GM12874 (cell line): Measurements from ENCODE around the gene CHTF18.

ENCODE experiments used
- TF ChIP-seq, protein P1 (sequence below): IDR thresholded peaks from 2 replicates; pipeline ENCODE4 v1.5.1; 2011; ENCODE audit warnings: low read depth, mild to moderate bottlenecking, control low read depth, low read length, moderate library complexity; ENCODE audit not compliant: insufficient read depth

CHTF18 gene

DNA sequence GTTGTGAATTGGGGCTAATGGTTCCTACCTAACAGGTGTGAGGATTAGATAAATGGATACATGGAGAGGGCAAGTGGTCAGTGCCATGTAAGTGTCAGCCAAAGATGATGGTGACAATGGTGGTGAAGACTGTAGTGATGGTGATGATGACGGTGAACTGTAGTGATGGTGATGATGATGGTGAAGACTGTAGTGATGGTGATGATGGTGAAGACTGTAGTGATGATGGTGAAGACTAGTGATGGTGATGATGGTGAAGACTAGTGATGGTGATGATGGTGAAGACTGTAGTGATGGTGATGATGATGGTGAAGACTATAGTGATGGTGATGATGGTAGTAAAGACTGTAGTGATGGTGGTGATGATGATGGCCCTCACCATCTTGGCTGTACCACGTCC is 30.2 kb downstream of the CHTF18 start:
- TF ChIP-seq, protein P1, sequence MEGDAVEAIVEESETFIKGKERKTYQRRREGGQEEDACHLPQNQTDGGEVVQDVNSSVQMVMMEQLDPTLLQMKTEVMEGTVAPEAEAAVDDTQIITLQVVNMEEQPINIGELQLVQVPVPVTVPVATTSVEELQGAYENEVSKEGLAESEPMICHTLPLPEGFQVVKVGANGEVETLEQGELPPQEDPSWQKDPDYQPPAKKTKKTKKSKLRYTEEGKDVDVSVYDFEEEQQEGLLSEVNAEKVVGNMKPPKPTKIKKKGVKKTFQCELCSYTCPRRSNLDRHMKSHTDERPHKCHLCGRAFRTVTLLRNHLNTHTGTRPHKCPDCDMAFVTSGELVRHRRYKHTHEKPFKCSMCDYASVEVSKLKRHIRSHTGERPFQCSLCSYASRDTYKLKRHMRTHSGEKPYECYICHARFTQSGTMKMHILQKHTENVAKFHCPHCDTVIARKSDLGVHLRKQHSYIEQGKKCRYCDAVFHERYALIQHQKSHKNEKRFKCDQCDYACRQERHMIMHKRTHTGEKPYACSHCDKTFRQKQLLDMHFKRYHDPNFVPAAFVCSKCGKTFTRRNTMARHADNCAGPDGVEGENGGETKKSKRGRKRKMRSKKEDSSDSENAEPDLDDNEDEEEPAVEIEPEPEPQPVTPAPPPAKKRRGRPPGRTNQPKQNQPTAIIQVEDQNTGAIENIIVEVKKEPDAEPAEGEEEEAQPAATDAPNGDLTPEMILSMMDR: no peak

DNA sequence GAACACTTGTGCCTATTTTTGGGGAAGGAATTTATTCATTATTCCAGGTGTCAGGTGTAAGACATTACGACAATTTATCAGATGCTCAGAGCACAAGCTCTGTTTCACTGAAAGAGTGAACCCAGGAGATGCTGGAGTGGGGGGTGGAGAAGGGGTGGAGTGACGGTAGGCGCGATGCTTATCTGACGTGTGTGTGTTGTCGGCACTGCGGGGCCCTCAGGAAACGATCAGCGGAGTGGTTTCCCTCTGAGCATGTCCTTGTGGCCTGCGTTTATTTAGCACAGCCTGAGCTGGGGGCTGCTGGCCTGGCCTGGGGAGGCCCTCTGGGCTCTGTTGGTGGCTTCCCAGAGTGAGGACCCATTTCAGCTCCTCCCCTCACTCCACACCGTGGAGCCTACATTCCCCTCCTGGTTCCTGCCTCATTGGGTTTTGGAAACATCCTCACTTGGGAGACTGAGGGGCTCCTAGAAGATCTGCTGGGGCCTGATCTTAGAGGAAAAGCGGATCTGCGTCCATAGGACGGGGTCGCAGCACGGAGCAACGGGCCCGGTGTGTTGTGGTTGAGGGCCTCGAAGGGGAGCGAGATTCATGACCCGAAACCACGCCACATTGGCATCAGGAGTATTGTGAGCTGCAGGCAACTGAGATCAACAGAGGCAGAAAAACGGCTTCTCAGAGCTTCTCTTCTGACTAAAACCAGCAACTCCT is 31.1 kb downstream of the CHTF18 start:
- TF ChIP-seq, protein P1: no peak

DNA sequence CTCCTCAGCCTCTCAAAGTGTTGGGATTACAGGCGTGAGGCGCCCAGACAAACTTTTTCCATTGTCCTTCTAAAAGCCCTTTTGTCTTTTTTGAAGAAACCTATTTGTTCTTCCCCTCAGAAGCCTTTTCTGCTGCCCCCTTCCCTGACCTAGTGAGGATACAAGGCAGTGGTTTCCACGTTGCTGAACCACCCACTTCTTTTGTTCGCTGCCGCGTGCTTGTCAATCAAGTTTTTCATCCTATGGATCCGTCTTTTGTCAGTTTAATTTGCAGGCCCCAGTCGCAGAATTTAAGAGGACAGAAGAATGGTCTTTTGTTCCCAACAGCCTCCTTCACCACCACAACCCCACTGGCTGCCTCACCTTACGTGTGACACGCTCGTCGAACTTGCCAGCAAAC is 32.3 kb downstream of the CHTF18 start:
- TF ChIP-seq, protein P1: no peak

DNA sequence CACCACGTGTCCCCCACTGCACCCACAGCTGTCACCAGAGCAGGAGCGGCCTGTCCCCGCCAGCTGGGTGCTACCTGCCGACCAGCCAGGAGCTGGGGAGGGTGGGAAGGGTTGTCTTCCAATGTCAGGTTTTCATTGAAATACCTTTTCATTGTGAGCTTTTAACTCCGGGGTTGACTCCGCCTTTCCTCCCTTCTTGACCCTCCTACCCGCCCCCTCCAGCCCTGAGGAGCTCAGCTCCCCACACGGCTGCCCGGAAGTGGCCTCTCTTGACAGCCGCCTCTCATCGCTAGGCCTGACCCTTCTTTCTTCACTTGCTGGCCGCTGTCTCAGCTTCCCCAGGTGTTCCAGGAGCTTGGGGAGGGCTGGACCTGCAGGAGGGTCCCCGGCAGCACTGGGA is 33.3 kb downstream of the CHTF18 start:
- TF ChIP-seq, protein P1: no peak

DNA sequence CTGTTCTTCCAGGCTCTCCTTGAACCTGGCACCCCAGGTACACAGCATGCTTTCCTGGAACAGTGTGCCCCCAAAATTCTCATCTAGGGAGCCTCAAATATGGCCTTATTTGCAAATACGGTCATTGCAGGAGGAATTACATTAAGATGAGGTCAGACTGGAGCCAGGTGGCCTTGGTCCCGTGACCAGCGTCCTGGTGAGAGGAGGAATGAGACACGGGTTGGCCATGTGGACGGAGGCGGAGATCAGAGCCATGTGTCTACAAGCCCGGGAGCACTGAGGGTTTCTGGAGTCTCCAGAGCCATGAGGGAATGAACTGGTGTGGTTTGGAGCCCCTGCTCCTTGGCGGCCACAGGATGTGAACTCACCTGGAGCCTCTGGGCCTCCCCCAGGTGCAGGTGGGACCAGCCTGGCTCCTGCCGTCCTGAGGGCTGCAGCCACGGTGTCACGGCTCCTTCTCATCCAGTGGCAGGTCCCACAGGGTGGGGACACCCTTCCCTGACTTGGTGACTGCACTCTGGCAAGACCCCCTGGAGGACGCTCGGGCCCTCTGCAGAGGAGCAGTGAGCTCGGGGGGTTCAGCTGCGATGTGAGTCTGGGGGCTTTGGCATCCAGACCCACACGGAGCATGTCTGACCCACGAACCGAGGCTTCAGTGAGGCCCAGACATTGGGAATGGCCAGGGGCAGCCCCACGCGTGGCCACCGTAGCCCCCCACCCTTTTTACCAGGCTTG is 33.9 kb downstream of the CHTF18 start:
- TF ChIP-seq, protein P1: no peak

DNA sequence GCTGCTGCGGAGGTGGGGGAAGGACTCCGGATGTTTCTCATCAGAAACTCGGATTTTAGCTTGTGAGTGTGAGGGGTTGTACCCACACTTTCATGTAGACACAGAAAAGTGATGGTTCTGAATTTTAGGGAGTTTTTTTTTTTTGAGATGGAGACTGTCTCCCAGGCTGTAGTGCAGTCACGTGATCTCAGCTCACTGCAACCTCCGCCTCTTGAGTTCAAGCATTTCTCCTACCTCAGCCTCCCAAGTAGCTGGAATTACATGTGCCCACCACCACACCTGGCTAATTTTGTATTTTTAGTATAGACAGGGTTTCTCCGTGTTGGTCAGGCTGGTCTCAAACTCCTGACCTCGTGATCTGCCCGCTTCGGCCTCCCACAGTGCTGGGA is 34.5 kb downstream of the CHTF18 start:
- TF ChIP-seq, protein P1: no peak

DNA sequence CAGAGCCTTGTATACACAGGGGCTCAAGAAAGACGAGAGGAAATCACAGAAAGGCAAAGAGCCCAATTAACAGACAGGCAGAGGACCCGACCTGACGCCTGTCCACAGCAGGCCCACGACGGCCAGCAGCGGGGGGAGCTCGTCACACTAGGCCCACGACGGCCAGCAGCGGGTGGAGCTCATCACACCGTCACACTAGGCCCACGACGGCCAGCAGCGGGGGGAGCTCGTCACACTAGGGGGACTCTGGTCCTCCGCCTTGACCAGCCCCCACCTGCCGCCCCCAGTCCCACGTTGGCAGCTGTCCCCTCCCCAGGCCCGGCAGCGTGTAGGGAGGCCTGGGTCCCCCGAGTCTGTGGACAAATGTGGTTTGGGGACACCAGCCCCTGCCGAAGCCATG is 35.8 kb downstream of the CHTF18 start:
- TF ChIP-seq, protein P1: no peak
